Forelimb muscle (tissue), 1 donor: ENCODE data around the gene TYK2. TPM values are rescaled to one million over a fixed set of nuclear protein-coding genes. Genes with fewer than 3 reads are reported as not detected.
"Not testable (repeated sequence)": the region's sequence is repeated elsewhere in the genome, so short reads cannot be mapped to it uniquely, and the experiment has no call there.

ENCODE experiments used
- DNase-seq: peaks from one replicate; pipeline ENCODE4 v3.0.0-alpha.2; 2013; ENCODE audit warnings: low read depth
- polyA plus RNA-seq: library from polyadenylated mRNA; unstranded; fragments of 120-200 nt; gene quantifications from one replicate; pipeline ENCODE4 v1.2.1, GENCODE V29; 2013; ENCODE audit not compliant: insufficient read length

The TYK2 gene
- polyA plus RNA-seq, 1 donor: 74.5 TPM

DNA sequence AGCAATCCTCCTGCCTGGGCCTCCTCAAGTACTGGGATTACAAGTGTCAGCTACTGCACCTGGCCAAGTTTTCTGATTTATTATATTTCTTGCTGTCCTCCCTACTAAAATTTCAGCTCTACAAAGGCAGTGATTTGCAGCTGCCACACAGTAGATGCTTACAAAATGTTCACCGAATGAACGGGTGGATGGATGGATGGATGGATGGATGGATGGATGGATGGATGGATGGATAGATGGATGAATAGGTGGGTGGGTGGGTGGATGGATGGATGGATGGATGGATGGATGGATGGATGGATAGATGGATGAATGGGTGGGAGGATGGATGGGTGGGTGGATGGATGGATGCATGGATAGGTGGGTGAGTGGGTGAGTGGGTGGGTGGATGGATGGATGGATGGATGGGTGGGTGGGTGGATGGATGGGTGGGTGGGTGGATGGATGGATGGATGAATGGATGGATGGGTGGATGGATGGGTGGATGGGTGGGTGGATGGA, 3.2 kb downstream of the TYK2 start:
- DNase-seq: not testable (repeated sequence)

DNA sequence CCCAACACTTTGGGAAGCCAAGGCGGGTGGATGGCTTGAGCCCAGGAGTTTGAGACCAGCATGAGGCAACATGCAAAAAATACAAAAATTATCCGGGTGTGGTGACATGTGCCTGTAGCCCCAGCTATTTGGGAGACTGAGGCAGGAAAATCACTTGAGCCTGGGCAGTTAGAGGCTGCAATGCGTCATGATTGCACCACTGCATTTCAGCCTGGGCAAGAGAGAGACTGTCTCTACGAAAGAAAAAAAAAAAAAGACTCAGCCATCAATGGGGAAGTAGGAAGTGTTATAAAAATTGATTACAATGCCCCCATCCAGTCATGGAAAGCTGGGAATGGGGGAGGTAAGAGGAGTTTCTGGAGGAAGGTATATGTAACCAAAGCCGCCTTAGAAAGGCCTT, 5.4 kb downstream of the TYK2 start:
- DNase-seq: no peak

DNA sequence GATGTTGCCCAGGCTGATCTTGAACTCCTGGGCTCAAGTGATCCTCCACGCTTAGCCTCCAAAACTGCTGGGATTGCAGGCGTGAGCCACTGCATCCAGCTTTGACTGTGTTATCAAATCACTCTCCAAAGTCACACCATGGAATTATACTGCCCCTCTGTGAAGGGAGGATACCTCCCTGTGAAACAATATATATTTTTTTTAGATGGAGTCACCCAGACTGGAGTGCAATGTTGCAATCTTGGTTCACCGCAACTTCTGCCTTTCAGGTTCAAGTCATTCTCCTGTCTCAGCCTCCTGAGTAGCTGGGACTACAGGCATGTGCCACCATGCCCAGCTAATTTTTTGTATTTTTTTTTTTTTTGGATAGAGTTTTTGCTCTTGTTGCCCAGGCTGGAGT, 7.7 kb downstream of the TYK2 start:
- no peak for DNase-seq

DNA sequence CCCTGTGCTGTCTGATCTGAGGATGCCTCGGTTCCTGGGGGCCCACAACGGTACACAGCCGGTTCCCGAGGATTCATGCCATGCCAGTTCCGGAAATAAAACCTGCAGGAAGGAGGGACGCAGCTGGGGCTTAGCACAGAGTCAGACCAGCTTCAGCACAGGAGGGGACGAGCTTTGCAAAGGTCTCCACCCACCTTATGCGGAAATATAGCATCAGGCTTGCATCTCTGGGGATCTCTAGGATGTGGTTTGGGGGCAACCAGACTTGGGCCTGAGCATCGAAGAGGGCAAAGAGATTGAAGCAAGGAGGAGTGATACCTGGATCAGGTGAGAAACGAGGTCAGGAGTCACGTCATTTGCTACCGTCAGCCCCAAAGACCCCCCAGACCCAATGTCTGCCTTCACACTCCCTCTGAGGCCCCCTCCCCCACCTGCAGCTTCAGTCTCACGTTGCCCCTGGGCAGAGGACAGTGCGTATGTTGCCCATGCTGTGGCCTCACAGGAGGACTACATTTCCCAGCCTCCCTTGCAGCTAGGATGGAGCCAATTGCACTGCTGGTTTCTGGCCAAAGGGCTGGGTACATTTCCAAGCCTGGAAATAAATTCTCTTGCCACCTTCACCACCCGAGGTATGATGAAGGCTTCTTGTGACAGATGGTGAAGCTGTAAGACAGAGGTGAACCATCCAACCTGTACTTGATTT, 12.1 kb downstream of the TYK2 start:
- DNase-seq: no peak

DNA sequence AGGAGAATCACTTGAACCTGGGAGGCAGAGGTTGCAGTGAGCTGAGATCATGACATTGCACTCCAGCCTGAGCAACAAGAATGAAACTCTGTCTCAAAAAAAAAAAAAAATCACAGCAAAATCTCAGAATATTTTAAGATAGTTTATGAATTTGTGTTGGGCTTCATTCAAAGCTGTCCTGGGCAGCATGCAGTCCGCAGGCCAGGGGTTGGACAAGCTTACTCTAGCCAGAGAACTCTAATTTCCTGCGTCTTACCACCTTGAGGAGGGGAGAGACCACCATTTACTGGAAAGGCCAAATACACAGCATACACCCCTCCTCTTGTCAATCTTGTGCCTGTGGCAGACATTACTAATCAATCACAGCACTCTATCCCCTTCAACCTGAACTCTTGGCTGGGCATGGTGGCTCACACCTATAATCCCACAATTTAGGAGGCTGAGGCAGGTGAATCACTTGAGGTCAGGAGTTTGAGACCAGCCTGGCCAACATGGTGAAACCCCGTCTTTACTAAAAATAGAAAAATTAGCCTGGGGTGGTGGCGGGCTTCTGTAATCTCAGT, 13.3 kb downstream of the TYK2 start:
- not testable (repeated sequence) for DNase-seq

DNA sequence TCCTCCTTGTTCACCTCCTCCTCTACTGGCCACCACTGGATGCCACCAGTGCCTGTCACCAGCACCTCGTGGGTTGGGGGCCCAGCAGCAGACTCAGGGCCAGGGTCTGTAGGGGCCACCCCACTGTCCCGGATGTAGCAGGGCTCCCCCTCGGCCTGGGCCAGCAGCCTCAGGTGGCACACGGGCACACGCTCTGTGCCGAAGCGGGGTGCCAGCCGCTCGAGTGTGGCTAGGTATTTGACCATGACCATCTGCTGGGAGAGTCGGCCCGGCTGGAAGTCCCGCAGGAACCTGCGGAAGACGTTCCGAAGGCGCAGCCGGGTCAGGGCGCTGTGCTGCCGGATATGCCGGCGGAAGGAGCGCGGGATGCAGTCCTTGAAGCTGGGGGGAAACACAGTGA, 14.9 kb downstream of the TYK2 start:
- no peak for DNase-seq

DNA sequence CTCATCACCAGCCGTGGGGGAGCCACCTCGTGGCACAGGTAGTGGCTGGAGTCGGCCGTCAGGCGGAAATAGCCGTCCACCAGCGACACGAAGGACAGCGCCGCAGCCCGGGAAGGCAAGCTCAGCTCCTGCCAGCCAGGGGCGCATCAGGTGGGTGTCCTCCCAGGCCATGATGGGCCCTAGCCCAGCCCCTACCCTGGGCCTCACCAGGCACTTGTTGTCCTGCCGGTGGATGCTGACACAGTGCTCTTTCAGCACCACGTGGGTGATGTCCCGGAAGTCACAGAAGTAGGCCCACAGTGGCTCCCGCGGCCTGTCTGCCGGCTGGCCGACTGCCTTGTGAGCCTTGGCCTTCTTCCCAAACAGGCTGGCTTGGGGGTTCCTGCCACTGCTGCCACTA, 15.7 kb downstream of the TYK2 start:
- no peak for DNase-seq

DNA sequence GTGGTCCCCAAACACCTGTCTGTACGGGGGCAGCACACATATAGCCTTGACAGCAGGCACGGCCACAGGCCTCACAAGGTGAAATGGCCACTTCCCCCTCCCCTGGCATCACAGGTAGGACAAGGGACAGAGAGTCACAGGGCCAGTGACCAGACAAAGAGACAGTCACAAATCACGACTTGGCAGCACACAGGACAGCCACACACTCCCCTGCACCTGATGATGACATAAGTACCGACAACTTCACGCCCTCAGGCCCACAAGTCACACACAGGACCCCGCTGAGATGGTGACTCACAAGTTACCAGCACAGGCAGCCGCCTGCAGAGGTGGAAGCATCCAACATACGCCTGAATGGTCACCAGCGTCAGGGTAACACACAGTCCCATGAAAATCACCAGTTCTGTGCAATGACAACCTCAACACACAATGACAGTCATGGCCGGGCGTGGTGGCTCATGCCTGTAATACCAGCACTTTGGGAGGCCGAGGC, 16.5 kb downstream of the TYK2 start:
- DNase-seq: no peak

DNA sequence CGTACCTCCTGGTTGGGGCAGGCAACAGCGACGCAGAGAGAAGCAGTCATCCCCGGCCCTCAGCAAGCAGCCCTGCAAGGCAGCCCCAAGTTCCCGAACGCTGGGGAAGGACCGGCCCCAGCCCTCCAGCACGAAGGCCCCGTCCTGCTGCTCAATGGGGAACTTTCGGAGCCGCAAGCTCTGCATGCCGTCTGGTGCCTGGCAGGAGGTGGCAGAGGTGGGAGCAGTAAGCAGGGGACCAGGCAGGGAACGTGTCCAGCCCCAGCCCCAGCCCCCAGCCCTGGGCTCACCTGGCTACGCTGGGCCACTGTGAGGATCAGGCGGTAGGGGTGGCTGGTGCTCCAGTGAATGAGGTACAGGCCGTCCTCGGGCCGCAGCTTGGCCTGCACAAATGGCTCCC, 18.1 kb downstream of the TYK2 start:
- no peak for DNase-seq

DNA sequence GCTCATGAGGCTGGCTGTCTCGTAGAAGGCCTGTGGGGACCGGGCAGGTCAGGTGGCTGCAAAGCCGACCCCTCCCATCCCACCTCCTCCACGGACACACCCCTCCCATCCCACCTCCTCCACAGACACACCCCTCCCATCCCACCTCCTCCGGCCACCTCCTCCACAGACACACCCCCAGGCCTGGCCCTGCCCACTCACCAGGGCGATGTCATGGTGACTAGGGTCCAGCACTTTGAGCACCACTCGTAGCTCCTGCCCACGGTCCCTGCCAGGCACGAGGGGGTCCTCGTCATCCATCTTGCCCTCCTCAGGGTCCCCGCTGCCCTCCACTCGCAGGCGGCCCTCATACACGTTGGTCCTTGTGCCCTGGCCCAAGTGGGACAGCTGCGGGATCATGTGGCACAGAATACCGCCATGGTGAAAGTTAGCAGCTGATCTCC, 18.8 kb downstream of the TYK2 start:
- no peak for DNase-seq

DNA sequence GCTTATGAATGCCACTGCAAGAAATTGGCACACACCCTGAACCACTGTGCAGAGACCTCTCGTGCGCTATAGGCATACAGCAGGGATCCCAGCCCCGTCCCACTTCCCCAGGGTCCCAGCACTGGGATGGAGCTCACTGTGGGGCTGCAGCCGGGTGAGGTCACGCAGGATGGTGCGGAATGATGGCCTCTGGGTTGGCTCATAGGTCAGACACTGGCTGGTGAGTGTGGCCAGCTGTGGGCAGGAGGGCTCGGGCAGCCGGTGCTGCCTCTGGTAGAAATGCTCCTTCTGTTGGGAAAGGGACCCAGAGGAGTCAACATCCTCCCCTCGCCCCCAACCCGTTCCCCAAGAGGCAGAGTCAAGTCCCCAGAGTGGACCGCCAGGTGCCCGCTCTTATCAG, 23.9 kb downstream of the TYK2 start:
- DNase-seq: no peak

DNA sequence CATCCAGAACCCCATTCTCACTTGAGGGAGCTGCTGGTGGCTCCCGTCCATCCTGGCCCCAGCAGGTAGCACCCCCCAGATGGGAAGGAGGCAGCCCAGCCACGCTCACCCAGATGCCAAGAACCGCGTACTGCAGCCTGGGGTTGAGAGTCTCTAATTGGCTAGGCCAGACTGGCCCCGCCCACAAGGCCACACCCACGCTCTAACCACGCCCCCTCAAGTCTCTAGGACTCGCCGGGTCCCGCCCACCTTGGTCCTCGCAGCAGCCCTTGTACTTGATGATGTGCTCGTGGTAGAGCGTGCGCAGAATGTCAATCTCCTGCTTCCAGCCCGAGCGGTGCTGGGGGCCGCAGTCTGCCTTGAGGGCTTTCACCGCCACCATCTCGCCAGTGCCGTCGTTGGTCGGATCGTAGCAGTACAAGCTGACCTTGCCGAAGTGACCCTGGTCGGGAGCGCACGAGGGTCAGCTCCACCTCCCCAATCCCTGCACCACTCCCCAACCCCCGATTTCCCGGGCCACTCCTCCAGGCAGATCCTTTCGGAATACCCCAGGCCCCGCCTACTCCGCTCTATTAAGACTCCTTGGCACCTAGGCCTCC, 26.5 kb downstream of the TYK2 start:
- no peak for DNase-seq

DNA sequence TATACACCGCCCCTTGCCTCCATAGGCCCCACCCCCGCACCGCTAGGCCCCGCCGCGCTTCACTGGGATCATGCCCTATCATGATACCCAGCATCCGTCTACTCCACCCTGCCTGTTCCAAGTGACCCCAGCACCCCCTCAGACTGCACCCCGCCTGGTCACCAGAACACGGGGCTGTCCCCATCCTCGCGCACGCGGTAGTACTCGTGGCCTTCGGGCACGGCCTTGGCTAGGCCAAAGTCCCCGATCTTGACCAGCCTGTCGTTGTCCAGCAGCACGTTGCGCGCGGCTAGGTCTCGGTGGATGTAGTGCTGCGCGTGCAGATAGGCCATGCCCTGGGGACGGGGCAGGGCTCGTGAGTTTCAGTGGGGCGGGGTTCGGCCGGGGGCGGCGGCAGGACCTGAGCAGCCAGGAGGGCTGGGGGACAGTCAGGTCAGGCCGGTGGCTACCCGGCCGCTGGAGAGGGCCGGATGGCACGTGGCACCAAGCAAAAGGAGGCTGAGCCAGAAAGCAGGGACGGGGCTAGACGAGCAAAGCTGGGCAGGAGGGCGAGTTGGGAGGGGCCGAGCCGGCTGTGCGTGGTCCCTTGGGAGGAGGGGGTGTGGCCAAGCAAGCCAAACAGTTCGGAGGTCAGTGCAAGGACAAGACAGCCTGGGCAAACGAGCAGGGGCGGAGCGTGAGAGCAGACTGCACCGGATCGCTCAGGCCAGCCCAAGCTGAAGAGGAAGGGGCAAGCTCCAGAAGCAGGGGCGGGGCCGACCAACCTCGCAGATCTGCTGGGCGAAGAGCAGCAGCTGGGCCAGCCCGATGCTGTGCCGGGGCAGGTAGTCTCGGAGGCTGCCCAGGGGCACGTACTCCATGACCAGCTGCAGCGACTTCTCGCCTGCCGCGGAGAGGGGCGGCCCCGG, 27.4 kb downstream of the TYK2 start:
- no peak for DNase-seq

DNA sequence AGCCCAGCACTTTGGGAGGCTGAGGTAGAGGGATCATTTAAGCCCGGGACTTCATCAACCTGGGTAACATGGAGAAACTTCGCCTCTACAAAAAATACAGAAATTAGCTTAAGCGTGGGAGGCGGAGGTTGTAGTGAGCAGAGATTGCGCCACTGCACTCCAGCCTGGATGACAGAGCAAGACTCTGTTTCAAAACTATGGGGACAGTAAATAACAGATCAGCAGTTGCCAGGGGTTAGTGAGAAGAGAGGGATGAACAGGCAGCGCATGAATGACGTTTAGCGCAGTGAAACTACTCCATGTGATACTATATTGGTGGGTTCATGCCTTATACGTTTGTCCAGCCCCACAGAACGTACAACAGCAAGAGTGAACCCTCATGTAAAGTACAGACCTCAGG, 33.9 kb downstream of the TYK2 start:
- no peak for DNase-seq

DNA sequence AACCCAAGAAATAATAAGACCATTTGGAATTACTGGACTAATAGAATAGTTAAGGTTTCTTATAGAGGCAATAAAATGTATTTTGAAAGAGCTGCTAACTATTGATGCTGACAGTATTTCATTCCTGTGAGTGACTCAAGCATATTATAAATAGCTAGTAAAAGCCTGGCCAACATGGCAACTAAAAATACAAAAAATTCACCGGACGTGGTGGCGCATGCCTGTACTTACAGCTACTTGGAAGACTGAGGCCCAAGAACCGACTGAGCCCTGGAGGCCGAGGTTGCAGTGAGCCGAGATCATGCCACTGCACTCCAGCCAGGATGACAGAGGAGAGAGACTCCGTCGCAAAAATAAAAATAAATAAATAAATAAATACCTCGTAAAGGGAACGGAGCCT, 35.6 kb downstream of the TYK2 start:
- DNase-seq: no peak

DNA sequence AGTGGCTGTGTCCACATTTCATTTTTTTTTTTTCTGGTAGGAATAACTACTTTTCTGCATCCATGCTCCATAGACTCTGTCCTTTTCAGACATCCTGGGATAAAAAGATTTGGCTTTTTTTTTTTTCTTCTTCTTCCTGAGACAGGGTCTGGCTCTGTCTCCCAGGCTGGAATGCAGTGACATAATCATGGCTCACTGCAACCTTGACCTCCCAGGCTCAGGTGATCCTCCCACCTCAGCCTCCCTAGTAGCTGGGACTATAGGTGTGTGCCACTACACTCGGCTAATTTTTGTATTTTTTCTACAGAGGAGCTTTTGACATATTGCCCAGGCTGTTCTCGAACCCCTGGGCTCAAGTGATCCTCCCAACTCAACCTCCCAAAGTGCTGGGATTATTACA, 36.9 kb downstream of the TYK2 start:
- DNase-seq: no peak

DNA sequence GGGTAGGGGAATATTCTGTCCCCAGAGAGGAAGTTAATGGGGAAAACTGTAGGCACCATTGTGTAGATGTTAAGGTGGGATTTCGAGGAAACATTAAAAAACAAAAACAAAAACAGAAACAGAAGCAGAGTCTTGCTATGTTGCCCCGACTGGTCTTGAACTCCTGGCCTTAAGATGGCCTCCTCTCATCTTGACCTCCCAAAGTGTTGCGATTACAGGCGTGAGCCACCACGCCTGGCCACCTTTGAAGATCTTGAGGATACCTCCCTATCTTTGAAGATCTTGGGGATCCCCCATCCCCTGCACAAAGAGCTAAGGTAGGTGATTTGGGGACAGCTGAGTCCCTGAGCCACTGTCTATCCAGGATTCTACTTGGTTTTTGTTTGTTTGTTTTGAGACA, 40.4 kb downstream of the TYK2 start:
- DNase-seq: no peak

DNA sequence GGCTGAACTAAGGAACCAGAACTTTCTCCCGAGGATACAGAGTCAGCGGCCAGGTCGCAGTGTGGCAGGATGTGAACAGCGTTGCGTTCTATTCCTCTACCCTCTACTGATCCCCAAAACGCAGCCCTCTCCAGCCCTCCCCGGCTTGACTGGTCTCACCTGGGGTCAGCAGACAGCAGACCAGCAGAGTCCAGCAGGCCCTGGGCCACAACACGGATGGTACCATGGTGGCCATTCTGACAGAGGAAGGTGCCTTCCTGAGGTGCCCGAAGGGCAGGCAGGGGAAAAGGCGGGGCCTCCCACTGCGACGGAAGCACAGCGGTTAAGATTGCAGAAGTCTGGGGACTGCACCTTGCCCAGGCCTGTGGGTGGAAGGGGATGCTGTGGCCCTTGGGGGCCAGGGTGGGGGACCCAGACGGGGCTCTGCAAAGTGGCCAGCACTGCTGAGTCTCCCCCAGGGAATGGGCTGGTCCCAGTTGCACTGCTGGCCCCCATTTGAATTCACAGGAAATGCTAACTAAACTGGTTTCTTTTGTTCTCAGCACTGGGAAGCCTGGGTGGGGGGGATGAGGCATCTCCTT, 40.9 kb downstream of the TYK2 start, which contains the start of gene ICAM3:
ICAM3 (minus strand) TSS at position 245 of the 581 bp plus-strand sequence; CDS start at position 235, 10 bp downstream.
- no peak for DNase-seq

DNA sequence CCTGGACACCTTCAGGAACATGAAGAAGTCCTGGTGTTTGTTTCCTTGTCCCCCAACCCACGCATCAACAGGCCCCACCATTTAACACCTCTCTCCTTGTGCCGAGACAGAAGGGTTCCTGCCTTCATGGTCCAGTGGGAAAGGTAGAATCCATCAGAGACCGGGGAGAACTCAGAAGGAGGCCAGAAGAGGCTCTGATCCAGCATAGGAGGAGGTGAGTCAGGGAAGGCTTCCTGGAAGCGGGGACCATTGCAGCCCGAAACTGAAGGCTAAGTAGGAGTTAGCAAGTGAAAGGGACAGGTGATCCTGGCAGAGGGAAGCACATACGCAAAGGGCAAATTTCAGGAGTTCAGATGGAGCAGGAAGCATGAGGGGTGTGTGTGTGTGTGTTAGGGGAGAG, 41.4 kb downstream of the TYK2 start:
- DNase-seq: no peak

DNA sequence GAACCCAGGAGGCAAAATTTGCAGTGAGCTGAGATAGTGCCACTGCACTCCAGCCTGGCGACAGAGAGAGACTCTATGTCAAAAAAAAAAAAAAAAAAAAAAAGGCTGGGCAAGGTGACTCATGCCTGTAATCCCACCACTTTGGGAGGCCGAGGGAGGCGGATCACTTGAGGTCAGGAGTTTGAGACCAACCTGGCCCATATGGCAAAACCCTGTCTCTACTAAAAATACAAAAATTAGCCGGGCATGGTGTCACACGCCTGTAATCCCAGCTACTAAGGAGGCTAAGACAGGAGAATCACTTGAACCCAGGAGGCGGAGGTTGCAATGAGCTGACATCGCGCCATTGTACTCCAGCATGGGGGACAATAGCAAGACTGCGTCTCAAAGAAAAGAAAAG, 43.6 kb downstream of the TYK2 start:
- DNase-seq: not testable (repeated sequence)

DNA sequence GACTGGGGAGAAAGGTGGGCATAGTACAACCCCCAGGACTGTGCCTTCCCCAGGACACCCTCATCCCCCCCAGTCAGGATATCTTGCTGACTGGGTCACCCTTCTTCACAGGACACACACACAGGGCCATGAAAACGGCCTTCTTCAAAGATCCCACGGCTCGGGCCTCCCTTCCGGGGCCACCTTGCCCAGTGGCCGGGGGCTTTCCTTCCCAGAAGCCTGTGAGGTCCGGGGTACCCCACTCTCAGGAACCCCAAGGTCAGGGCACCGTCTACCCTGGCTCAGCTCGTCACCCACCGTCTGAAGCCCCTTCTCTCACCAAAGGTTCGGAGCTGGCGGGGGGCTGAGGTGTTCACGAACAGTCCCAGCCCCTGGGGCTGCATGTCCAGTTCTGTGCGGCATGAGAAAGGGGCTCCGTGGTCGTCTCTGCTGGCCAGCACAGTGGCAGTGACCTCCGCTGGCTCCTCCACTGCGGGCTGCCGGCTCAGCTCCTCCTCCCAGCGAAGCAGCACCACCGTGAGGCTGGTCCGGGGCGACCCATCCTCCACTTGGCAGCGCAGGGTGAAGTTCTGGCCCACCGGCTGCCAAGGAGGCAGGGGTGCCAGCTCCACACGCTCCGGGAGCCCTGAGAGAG, 44.9 kb downstream of the TYK2 start:
- DNase-seq: no peak
